Fibroblast of skin of left biceps (primary cell): ENCODE results near the gene STK33.

Experiments used
- DNase-seq, 2 experiments: peaks; one replicate each; pipeline ENCODE4 v3.0.0-alpha.2; 2013; ENCODE audit warnings: low read depth in 2 of 2

The STK33 gene

GRCh38 chr11:8373519-8374432 is 220.3 kb downstream of the STK33 start:
- DNase-seq = no peak

DNA sequence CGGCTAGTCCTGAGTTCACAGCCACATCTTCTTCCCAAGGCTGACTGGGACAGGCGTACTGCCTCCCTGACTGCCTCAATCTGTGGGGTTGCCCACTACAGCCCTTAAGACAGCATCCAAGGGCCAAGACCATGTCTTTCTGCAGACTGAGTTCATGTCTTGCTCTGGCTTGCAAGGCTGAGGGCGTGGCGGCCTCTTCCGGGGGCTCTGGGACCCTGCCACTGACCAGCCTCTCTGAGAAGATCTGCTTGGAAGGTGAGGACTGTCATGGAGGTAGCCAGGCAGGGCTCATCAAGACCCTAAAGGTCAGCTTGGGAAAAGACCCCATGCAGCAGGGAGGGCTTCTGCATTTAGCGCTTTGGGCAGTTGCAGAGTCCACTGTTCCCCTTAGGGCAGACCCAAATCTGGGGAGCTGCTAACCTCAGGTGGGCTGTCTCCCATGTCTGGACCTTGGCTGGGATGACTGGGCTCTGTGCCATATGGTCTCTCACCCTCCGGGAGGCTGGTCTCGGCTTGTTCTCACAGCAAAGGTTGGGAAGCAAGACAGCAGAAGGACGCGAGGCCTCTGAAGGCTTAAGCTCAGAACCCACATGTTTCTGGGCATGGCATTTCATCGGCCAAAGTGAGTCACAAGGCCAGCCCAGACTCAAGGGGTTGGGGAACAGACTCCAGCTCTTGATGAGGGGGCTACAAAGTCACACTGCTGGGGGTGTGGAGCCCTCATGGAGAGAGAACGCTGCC is 221.2 kb downstream of the STK33 start:
- no peak for DNase-seq

- DNase-seq = no peak
Measured at GRCh38 chr11:8371516-8371884, 222.5 kb downstream of the STK33 start.

GRCh38 chr11:8370812-8371515 is 223.1 kb downstream of the STK33 start:
- DNase-seq = no peak

- no peak for DNase-seq
Measured at GRCh38 chr11:8369592-8370205, 224.3 kb downstream of the STK33 start.

- DNase-seq = no peak
Measured at GRCh38 chr11:8368772-8369171, 225.3 kb downstream of the STK33 start.

DNA sequence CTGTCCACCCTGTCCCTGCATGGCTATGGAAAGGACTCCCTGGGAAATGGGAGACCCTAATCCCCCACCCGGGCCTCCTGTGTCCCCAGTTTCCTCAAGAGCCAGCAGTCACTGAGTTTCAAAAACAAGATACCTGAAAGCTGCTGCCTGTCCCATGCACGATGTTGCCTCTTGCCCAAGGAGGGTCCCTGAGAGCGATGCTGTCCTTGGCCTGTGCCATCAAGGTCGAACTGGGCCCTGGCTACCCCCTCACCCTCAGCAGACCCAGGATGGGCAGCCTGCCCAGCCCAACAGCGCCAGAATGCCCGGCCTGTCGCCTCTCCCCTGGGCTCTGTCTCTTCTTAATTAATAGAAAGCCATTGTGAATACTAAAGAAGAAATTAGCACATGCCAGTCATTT is 225.8 kb downstream of the STK33 start:
- no peak for DNase-seq

DNA sequence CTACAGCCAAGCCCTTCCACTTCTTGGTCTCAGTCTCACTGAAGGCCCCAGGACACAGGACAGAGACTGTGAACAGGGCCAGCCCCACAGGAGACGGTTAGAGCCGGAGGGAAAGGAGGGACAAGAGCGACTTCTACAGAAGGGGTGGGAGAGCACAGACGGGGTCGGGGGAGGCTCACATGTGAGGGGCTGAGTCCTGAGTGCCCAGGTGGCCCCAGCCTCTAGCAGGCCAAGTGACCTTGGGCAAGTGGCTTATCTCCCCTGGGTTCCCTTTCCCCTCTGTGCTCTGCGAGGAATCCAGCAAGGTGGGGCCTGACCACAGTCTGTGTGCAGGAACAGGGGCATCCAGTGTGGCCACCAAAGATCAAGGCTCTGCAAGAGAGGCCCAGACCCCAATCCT is 227.7 kb downstream of the STK33 start:
- DNase-seq = no peak

DNA sequence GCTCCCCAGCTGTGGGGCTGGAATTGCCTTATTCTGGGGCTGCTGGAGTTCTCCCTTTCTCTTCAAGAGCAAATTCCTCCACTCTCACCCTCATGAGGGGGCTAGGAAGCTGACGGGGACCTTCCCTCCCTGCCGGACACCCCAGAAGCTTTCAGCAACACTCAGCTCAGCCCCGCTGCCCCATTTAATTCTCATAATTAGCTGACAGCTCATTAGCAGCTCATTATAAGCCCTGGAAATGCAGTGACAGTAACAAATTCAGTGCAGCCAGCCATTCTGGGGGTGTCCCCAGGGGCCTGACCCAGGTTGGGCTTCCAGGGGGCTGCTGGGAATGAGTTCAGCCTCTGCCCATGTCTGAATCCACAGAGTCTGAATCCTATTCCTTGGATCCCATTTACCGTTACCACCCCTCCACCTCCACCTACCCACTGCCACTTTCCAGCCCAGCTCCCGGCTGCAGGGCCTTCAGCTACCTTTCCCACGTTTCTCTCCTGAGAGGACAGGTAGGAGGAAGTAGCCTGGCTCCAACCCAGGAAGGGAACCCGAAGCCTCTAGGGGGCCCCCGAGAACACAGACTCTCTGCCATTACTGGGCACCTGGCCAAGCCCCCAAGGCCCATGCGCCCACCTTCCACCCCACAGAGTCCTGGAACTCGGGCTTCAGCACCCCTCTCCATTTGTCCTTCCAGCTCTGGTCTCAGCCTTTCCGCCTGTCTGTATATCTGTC is 228.6 kb downstream of the STK33 start:
- no peak for DNase-seq

DNA sequence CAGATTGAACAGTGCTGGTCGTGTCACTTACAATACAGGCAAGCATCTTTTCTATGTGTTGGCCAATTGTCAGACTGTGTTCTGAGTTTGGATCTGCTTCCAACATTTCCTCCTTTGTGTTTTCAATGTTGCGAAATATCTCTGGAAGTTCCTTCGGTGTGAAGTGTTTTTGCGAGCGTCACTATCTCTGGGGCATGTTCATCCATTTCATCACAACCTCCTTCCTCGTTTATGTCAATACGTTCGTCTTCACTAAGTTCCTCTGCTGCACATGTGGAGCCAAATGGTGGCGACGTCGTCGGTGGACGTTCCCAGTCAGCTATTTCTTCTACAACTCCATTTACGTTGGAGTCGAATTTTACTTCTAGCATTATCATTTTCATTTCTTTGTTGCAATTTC is 230.1 kb downstream of the STK33 start:
- no peak for DNase-seq

GRCh38 chr11:8362899-8363298 is 231.1 kb downstream of the STK33 start:
- DNase-seq = no peak

DNA sequence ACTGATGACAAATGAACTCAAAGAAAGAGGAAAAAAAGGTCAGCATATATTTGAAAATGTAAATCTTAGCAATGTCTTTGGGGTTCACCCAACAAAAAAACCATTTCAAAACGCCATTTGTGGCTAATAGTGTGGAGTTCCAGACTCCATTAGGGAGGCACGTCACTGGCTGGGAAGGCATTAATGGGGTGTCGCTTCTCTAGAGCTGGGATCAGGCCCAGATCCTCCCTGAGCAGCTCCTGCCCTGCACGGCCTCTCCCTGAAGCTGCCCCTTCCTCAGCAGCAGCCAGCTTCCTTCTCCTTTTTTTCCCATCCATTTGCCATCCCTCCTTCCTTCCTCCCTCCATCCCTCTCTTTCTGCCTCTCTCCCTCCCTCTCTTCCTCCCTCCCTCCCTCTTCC is 231.5 kb downstream of the STK33 start:
- no peak for DNase-seq

DNA sequence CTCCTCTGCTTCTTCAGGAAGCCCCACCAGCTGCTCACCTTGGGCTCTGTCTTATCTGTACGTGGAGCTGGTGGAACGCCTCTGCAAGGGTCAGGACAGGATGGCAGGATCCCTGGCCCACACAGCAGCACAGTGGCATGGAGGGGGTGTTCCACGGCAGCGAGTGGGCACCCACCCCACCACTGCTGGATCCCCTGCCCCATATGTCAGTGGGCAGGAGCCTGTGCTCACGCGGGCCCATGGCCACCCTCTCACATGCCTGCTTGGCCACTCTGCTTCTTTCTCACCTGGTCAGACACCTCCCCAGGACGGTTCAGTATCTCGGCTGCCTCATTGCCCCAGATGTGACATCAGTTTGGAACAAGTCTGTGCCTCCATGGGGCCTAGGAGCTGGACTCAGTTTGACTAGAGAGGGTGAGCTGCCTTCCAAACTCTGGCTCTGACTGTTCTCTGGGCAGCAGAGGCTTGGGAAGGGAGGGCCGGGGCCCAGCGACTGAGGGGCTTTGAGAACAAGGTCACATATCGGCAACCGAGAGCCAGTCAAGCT is 232.3 kb downstream of the STK33 start:
- no peak for DNase-seq

DNA sequence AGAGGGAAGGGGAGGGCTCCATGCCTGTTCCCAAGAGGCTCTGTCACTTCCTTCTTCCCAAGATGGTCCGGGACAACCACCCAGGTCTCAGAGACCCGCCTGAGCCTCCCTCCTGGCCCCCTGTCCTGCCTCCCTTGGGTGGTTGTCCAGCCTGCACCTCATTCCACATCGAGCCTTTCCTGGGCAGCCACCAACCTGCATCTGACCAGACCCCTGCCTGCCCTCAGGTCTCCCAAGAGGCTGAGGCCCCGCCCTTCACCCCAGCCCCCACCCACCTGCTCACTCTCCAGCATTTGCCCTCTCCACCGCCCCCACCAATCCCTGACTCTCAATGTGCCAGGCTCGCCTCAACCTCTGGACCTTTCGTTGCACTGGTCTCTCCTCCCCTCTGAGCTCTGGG is 232.8 kb downstream of the STK33 start:
- DNase-seq = no peak

GRCh38 chr11:8360086-8360828 is 233.8 kb downstream of the STK33 start:
- no peak for DNase-seq

DNA sequence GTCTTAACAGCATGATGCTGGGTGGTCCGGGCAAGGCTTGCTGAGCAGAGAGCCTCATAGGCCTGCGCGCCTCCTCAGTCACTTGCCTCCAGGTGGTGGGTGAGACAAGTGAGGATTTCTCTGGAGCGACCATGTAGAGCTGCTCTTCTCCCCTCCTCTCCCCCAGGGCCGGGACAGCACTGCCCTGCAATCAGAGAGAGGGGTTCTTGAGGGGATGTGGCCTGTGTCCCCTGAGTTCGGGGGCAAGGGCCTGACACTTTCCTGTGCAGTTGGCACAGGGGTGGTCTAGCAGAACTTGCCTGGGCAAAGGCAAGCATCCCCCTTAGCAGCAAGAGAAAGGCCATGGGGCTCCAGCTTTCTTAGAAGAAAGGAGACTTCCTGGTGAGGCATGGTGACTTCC is 234.5 kb downstream of the STK33 start:
- DNase-seq = no peak

DNA sequence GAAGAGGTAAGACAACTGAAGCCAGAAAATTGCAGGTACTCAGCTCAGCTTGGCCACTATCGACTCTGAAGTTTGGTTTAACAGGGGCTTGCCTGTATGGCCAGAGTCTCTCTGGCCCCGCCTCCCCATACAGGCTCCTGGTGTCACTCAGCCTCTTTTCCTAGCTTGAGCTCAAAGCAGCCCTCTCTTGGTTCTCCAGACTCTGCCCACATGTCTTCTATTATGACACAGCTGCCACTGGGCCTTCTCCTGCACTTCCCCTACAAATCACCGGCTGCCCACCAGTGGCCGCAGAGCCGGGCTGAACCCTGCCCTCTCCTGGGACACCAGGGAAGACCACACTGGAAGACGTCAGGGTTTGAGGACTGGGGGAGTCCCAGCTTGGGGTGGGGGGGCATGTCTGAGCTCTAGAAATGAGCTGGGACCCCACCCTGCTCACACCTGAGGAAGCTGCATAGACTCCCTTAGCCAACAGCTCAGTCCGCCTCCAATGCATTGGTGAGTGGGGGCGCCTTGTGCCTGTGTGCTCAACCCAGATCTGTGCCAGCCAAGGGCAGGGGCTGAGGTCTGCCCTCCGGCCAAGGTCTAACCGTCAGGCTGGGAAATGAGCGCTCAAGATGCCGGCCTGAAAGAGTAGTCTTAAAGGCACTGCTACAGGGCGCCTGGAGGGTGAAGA is 236.0 kb downstream of the STK33 start:
- DNase-seq = no peak

- no peak for DNase-seq
Measured at GRCh38 chr11:8357505-8357888, 236.5 kb downstream of the STK33 start.

GRCh38 chr11:8356721-8357504 is 237.1 kb downstream of the STK33 start:
- DNase-seq = no peak
